ENCODE data around the gene PCSK6.

PCSK6 gene

DNA sequence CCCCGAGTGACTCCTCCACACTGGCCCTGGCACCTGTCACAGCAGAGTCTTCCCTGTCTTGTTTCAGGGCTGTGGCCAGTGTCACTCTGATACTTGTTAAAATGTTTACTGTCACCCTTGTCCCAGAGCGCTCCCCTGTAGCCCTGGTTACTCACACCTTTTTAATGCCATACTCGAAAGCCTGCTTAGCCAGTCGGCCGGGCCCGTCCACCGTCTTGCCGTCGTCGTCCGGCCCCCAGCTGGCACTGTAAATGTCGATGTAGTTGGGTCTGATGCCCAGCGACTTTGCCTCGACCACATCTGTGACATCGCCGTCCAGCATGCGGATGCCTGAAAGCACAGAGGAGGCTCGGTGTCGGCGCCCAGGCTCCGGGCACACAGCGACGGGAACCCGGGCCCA, 91.3 kb downstream of the PCSK6 start:
- Histone ChIP-seq H2AFZ (ENCODE audit: low read length) (no peak overlapping the region), H4K20me1 (ENCODE audit: insufficient read depth, low read length) (no peaks in the 10 kb centered on the region), H3K4me2 (ENCODE audit: low read depth, low read length) (no peak overlapping the region), H3K27ac (ENCODE audit: low read length) (no peak overlapping the region), H3K9me3 (replicated peaks; ENCODE audit: insufficient read depth, low read length) (no peaks in the 10 kb centered on the region), H3K9ac (ENCODE audit: low read length) (no peak overlapping the region), H3K4me1 (ENCODE audit: low read length) (no peaks in the 10 kb centered on the region), H3K27me3 (replicated peaks; ENCODE audit: insufficient read depth, low read length) (no peaks in the 10 kb centered on the region; the same call in 1 of the 2 replicates), H3K4me3 (ENCODE audit: low read length) (no peak overlapping the region), H3K9me2 (replicated peaks; ENCODE audit: insufficient read depth, low read length) (no peaks in the 10 kb centered on the region), H3F3A (ENCODE audit: insufficient read depth, low read length) (no peaks in the 10 kb centered on the region), H3K36me3 (replicated peaks; ENCODE audit: insufficient read depth, low read length) (no peaks in the 10 kb centered on the region; the same call in 1 of the 2 replicates), H3K79me2 (ENCODE audit: low read length) (no peaks in the 10 kb centered on the region)
- no peak for DNase-seq
- TF ChIP-seq EZH2 (optimal IDR thresholded peaks at IDR 0.05; ENCODE audit: low read depth, low read length) (no peak), EZH2phosphoT487 (IDR thresholded peaks at IDR 0.05; ENCODE audit: low read length) (no peak)
- TF ChIP-seq, protein P1, sequence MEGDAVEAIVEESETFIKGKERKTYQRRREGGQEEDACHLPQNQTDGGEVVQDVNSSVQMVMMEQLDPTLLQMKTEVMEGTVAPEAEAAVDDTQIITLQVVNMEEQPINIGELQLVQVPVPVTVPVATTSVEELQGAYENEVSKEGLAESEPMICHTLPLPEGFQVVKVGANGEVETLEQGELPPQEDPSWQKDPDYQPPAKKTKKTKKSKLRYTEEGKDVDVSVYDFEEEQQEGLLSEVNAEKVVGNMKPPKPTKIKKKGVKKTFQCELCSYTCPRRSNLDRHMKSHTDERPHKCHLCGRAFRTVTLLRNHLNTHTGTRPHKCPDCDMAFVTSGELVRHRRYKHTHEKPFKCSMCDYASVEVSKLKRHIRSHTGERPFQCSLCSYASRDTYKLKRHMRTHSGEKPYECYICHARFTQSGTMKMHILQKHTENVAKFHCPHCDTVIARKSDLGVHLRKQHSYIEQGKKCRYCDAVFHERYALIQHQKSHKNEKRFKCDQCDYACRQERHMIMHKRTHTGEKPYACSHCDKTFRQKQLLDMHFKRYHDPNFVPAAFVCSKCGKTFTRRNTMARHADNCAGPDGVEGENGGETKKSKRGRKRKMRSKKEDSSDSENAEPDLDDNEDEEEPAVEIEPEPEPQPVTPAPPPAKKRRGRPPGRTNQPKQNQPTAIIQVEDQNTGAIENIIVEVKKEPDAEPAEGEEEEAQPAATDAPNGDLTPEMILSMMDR (IDR thresholded peaks at IDR 0.05; ENCODE audit: low read length) = no peak

DNA sequence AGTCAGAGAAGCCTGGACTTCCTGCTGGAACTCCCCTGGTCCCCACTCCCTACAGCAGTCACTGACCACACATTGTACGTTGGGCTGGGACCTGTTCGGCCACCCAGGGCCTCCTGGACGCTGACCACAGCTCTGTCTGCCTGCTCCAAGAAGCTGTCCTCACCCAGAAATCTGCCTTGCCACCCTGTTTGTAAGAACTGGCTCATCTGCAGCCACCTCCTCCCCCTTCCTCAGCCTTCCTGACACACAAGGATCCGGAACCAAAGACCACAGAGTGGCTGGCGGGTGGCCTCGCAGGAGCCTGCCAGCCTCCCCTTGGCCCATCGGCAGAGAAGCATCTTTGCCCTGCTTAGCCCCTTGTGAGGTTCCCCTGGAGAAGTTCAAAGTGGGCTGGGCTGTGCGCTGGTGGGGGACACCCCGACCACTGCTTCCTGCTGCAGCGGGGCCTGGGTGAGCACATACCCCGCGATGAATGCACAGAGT, 91.9 kb downstream of the PCSK6 start:
- no peaks in the 10 kb centered on the region for H3K79me2 ChIP-seq (ENCODE audit: low read length)
- H3K4me1 ChIP-seq (ENCODE audit: low read length) = peaks cover 4% of the 10 kb centered on the region; the same call in 1 of the 2 replicates
- H3K9me3 ChIP-seq (replicated peaks; ENCODE audit: insufficient read depth, low read length) = no peaks in the 10 kb centered on the region
- no peak overlapping the region for H3K4me3 ChIP-seq (ENCODE audit: low read length)
- no peak overlapping the region for H2AFZ ChIP-seq (ENCODE audit: low read length)
- no peaks in the 10 kb centered on the region; the same call in 1 of the 2 replicates for H3K36me3 ChIP-seq (replicated peaks; ENCODE audit: insufficient read depth, low read length)
- H3K27ac ChIP-seq (ENCODE audit: low read length) = no peak overlapping the region
- H3K9ac ChIP-seq (ENCODE audit: low read length) = no peak overlapping the region
- TF ChIP-seq EZH2phosphoT487 (IDR thresholded peaks at IDR 0.05; ENCODE audit: low read length) (no peak), EZH2 (optimal IDR thresholded peaks at IDR 0.05; ENCODE audit: low read depth, low read length) (no peak)
- TF ChIP-seq, protein P1 (IDR thresholded peaks at IDR 0.05; ENCODE audit: low read length) = no peak
- no peak for DNase-seq
- H3F3A ChIP-seq (ENCODE audit: insufficient read depth, low read length) = no peaks in the 10 kb centered on the region
- no peaks in the 10 kb centered on the region; the same call in 1 of the 2 replicates for H3K27me3 ChIP-seq (replicated peaks; ENCODE audit: insufficient read depth, low read length)
- H3K4me2 ChIP-seq (ENCODE audit: low read depth, low read length) = no peak overlapping the region
- H4K20me1 ChIP-seq (ENCODE audit: insufficient read depth, low read length) = no peaks in the 10 kb centered on the region
- H3K9me2 ChIP-seq (replicated peaks; ENCODE audit: insufficient read depth, low read length) = no peaks in the 10 kb centered on the region

DNA sequence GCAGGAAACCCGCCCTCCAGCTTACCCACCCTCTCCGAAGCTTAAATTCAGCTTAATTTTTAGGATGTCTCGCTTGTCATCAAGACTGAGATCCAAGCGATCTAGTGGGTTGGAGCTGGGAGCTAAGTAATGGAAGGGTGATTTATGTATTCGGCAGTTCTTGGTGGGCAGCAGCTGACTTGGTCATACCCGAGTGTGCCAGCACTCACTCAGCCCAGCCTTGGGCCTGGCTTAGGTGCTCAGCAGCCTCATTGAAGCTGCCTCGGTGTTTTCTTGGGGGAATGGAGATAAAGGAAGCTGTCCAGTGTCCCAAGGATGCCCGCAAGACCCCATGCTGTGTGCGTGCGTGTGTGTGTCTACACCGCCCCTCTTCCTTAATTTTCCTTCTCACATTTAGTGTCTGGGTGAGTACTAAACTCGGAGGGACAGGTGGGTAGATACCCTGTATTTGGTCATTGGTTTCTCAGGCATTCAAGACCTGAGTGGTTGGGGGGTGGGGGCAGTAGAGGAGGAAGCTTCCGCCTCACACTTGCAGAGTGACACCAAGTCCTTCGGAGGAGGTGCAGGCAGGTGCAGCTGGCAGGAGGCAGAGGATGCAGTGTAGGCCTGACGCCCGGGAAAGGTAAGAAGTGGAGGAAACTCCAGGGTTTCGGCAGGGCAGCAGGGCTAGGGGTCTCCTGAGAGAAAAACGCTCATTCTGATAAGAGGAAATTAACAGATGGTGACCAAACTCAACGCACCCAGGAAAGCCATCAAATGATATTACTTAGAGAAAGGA, 92.8 kb downstream of the PCSK6 start:
- Histone ChIP-seq H3K4me3 (ENCODE audit: low read length) (no peak overlapping the region), H3K27ac (ENCODE audit: low read length) (no peak overlapping the region), H3F3A (ENCODE audit: insufficient read depth, low read length) (no peaks in the 10 kb centered on the region), H3K27me3 (replicated peaks; ENCODE audit: insufficient read depth, low read length) (no peaks in the 10 kb centered on the region; the same call in 1 of the 2 replicates), H3K9me2 (replicated peaks; ENCODE audit: insufficient read depth, low read length) (no peaks in the 10 kb centered on the region), H3K9ac (ENCODE audit: low read length) (no peak overlapping the region), H3K79me2 (ENCODE audit: low read length) (no peaks in the 10 kb centered on the region), H3K4me1 (ENCODE audit: low read length) (peaks cover 13% of the 10 kb centered on the region), H3K36me3 (replicated peaks; ENCODE audit: insufficient read depth, low read length) (no peaks in the 10 kb centered on the region; the same call in 1 of the 2 replicates), H4K20me1 (ENCODE audit: insufficient read depth, low read length) (no peaks in the 10 kb centered on the region), H2AFZ (ENCODE audit: low read length) (no peak overlapping the region), H3K4me2 (ENCODE audit: low read depth, low read length) (no peak overlapping the region), H3K9me3 (replicated peaks; ENCODE audit: insufficient read depth, low read length) (no peaks in the 10 kb centered on the region)
- TF ChIP-seq, protein P1 (IDR thresholded peaks at IDR 0.05; ENCODE audit: low read length) = no peak
- no peak for TF ChIP-seq EZH2phosphoT487 (IDR thresholded peaks at IDR 0.05; ENCODE audit: low read length)
- TF ChIP-seq EZH2 (optimal IDR thresholded peaks at IDR 0.05; ENCODE audit: low read depth, low read length) = no peak
- DNase-seq = no peak

All from MM.1S (cell line).